GM18511 (cell line): ENCODE results near the gene RAB11B.
"Not testable (repeated sequence)": the region's sequence is repeated elsewhere in the genome, so short reads cannot be mapped to it uniquely, and the experiment has no call there.

ENCODE experiments used
- ATAC-seq: cut with Tn5 transposase; IDR thresholded peaks from one replicate; pipeline ENCODE4 v1.9.1; 2021; ENCODE audit warnings: mild to moderate bottlenecking, moderate library complexity; ENCODE audit not compliant: unreplicated experiment

RAB11B gene

DNA sequence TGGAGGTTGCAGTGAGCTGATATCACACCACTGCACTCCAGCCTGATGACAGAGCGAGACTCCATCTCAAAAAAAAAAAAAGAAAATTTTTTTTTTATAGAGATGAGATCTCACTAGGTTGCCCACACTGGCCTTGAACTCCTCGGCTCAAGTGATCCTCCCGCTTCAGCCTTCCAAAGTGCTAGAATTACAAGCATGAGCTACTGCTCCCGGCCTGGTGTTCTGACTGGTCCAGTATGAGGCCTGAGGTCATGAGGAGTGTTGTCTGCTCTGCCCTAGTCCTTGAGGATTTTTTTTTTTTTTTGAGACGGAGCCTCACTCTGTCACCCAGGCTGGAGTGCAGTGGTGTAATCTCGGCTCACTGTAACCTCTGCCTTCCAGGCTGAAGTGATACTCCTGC, 35.2 kb downstream of the RAB11B start:
- not testable (repeated sequence) for ATAC-seq

DNA sequence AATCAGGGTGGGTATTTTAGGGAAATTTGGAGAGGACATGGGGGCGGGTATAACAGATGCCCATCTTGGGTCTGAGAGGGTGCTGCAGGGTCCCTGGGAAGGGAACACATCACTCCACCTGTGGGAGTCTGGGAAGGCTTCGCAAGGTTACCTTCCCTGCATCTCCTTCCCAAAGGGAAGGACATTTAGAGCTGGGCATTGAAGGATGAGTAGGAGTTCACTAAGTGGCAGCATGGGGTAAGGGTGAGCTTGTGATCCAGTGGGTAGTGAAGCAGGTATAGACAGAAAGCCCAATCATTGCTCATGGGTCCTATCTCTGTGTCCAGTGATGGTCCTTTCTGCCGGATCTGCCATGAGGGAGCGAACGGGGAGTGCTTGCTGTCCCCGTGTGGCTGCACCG, 36.1 kb downstream of the RAB11B start:
- no peak for ATAC-seq

DNA sequence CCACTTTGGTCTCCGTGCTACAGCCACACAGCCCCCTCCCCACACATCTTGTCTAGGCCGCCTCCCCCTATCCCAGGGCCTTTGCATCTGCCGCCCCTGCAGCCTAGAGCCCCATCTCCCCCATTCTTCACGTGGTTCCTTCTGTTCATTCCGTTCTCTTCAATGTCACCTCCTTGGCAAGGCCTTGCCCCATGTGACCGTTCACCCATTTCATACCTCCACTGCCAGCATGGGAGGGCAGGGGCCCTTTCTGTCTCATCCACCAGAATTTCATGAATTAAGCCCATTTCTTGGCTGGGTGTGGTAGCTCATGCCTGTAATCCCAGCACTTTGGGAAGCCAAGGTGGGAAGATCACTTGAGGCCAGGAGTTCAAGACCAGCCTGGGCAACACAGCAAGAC, 38.9 kb downstream of the RAB11B start:
- ATAC-seq: no peak

DNA sequence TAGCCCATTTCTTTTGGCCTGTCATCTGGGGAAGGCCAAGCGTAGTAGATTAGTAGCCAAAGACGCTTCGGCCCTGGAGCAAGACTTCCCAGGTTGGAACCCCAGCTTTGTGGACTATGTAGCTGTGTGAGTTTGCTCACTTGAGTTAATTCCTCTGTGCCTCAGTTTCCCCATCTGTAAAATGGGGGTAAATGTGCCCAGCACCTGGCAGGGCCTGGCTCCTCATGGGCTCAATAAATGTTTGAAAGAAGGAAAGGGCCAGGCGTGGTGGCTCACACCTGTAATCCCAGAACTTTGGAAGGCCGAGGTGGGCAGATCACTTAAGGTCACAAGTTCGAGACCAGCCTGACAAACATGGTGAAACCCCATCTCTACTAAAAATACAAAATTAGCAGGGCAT, 39.7 kb downstream of the RAB11B start:
- ATAC-seq: no peak

DNA sequence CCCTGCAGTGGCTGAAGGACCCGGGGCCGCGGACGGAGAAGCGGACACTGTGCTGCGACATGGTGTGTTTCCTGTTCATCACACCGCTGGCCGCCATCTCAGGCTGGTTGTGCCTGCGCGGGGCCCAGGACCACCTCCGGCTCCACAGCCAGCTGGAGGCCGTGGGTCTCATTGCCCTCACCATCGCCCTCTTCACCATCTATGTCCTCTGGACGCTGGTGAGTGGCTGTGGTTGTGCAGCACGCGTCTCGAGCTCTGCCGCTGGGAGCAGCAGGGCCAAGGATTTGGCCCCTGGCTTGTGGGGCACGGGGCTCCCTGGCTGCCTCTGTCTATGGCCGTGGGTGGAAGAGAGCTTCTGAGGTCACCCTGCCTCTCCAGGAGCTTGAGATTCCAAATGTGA, 40.5 kb downstream of the RAB11B start:
- no peak for ATAC-seq

DNA sequence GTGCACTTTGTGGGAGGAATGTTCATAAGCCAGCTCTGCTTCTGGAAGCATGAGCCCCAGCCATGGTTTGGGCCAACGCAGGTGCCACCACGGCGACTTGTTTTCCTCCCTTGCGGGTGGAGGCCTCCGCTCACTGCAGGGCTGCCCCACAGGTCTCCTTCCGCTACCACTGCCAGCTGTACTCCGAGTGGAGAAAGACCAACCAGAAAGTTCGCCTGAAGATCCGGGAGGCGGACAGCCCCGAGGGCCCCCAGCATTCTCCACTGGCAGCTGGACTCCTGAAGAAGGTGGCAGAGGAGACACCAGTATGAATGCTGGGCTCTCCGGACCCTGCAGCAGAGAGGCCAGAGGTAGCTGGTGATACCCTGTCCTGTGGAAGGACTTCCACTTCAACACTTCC, 48.1 kb downstream of the RAB11B start:
- ATAC-seq: no peak

DNA sequence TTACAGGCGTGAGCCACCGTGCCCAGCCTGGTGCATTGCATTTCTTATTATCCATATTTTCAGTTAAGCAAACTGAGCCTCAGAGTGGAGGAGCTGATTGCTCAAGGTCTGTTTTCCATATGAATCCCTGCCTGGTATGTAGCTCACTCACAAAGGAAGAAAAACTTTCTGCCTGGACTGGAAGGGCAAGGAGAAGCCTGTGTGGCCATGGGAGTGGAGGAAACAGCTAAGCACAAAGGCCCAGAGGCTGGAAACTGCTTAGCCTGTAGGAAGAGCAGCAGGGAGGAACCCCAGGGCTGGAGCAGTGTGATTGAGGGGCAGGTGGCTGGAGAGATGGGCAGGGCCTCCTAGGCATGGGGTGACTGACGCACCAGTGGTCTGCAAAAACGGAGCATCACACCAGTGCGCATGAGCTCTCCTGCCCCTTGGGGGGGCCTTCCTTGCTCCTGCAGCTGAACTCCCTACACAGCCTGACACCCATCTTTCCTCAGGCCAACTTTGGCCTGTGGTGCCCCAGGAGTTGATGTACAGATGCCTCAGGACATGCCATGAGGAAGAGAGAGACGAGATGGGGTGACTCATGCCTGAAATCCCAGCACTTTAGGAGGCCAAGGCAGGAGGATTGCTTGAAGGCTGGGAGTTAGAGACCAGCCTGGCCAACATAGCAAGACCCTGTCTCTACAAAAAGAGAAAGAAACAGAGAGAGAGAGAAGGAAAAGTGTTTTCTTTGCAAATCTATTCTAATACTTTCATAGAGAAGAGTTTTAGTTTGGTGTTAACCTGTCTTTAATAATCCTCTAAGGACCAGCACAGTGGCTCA, 51.8 kb downstream of the RAB11B start:
- ATAC-seq: no peak

DNA sequence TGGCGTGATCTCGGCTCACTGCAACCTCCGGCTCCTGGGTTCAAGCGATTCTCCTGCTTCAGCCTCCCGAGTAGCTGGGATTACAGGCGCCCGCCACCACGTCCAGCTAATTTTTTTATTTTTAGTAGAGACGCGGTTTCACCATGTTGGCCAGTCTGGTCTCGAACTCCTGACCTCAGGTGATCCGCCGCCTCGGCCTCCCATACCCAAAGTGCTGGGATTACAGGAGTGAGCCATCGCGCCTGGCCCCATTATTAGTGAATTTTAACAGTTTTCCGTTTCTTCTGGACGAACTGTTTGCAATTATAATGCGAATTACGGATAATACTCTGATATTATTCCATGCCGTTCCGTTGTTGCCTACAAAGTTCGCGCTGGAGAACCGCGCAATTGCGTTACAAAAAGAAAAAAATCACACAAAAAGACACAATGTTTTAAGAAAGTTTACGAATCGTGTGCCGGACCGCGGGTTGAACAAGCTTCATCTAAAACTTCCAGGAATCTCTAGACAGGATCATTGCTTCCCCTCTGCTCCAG, 54.0 kb downstream of the RAB11B start:
- not testable (repeated sequence) for ATAC-seq

DNA sequence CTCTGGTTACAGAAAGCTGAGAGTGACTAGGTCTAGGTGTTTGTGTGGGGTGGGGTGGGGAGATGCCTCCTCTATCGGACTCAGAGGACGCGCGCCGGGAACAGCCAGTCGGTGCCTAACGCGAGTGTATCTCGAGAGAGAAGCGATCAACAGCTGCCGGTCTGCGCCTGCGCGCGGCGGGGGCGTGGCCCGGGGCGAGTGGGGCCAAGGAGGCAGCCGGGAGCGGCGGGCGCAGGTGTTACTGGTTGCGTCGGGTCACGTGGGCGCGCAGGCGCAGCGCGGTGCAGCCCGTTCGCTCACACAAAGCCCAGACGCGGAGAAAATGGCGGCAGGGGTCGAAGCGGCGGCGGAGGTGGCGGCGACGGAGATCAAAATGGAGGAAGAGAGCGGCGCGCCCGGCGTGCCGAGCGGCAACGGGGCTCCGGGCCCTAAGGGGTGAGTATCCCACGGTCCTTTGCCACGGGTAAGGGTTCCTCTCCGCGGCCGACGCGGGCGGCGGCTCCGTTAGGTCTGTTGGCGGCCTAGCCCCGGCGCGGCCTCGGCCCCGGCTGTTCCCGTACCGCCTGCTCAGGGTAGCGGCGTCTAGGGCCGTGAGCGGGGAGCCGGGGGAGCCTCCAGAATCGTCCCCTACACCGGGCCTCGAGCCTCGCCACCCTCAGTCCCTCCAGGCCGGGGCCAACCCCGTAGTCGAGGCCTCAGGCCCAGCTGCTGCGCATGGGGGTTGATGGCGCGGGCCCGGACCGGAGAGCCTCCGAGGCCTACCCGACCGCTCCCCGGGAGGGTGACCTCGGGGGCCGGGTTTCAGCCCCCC, 54.7 kb downstream of the RAB11B start, which contains the start of gene HNRNPM:
HNRNPM (plus strand) TSS at position 299 of the 811 bp plus-strand sequence; CDS start at position 323, 24 bp downstream.
- ATAC-seq: peak; percentile 82

DNA sequence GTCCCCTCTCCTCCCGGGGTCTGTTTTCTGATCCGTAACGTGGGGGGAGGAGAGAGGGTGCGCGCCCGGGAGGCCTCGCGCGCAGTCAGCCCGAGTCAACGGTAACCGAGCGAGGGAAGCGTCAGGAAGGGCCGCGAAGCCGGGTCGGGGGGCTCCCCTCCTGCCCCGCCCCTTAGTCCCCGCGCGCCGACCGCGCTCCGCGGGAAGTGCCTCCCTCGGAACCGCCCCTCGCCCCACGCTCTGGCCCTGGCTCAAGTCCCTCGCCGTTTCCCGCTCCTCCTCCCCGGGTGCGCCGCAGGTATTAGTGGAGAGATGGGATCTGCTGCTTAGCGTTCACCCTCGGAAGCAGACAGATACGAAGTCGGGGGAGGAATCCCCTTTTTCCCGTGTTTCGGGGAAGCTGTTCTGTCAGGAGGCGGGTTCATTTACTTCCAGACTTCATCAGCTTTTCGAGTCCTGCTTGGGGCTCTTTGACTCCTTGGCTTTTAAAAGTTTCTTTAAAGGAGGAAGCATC, 55.4 kb downstream of the RAB11B start:
- ATAC-seq: peak; percentile 14

DNA sequence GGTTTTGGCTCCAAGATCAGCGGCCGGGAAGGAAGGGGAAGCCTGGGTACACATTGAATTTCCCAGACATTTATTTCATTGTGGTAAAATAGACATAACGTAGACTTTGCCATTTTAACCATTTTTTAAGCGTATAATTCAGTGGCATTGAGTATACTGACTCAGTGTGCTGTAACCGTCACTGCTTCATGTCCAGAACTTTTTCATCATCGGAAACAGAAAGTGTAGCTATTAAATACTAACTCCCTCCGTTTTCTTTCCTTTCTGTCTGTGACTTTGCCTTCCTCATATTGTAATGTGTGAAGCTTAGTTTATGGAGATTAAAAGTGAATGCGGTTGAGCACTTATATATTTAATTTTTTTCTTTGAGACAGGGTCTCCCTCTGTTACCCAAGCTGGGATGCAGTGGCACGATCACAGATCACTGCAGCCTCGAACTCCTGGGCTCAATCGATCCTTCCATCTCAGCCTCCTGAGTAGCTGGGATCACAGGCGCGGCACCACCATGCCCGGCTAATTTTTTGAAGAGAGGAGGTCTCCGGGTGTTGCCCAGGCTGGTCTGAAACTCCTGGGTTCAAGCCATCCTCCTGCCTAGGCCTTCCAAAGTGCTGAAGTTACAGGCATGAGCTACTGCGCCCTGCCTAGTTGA, 56.0 kb downstream of the RAB11B start:
- no peak for ATAC-seq

DNA sequence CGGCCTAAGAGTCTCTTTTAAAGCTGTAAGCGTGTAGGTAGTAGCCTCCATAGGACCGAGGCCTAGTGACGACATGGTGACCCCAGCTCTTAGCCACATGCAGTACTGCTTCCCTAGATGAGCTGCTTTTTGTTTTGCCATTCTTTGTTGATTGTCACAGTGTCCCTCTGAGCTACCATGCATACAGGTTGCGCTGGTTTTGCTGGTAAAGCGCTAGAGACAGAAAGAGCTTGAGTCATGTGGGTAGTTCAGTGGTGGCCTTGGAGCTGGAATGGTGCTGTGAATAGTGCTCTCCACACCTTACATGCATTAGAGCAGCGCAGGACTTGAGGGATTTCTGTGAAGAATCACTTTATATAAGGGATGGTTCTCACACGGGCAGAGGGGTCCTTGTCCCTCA, 59.7 kb downstream of the RAB11B start:
- ATAC-seq: no peak

DNA sequence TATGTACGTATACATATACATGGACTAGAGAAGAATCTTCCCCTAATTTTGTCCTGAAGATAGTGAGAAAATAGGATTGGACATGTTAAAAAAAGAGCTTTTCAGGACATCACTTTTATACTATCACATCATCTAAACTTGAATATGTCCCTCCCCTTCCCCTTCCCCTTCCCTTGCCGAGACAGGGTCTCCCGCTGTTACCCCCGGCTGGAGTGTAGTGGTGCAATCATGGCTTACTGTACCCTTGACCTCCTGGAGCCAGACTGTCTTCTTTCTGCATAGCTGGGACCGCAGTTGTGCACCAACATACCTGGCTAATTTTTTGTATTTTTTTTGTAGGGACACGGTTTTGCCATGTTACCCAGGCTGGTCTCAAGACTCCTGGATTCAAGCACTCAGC, 61.2 kb downstream of the RAB11B start:
- no peak for ATAC-seq

DNA sequence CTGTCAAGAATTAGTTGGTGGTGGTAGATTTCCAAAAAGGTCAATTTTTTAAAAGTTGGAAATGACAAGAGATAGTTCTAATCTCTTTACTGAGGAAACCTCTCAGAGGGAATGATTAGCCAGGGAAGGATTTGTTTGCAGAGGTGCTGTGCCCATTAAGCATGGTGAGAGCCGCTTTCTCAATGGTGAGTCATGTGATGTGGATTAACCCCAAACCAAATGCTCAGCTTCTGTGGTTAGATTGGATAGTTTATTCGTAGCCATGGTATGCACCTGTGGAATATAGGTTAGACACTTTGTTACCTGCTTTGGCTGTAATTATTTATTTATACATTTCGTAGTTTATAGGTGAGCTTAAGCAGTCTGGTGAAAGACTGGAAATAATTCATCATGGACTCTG, 61.7 kb downstream of the RAB11B start:
- ATAC-seq: no peak

DNA sequence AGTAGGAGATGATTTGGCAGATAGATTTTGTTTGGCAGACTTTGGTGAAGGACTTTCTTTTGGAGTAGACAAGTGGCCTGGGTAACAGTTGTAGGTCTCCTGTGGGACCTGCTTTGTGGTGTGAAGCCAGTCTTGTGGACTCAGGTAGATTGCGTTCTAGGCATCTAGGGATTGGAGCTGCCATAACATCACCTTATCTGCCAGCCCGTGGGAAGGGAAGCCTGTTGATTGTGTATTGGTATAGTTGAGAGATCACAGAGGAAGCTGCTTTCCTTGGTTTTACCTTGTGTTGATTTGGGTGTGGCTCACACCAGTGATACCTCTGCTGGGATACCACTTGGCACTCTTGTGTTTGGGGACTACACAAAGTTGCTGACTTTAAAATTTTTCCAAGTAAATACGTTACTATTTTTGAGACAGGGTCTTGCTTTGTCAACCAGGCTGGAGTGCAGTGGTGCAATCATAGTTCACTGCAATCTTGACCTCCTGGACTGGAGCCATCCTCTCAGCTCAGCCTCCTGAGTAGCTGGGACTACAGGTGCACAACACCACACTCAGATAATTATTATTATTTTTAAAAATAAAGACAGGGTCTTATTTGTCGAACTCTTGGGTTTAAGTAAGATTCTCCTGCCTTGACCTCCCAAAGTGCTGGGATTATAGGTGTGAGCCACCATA, 62.4 kb downstream of the RAB11B start:
- no peak for ATAC-seq

DNA sequence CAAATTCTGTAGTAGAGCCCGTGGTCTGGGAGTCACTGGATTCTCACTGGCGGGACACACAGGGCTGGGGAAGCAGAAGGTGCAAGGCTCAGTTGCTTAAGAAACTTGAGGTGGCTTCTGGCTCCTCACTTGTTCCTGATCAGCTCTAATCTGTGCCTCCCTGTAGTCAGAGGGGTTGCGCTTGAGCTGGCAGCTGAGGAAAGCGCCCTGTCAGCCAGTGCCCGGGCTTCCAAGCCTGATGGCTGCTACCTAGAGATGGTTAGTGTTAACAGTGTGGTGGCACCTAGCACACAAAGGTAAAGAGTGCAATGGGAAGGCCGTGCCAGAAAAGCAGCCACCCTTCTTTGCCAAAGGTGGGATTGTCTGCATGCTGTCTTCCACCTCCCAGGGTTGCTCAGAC, 63.5 kb downstream of the RAB11B start:
- no peak for ATAC-seq
